Breast epithelium (tissue), 4 donors: ENCODE measurements around the gene RPL23. TPM values are rescaled to one million over a fixed set of nuclear protein-coding genes. Genes with fewer than 3 reads are reported as not detected.

Source experiments
- DNase-seq, 2 donors: peaks; one replicate each; pipeline ENCODE4 v3.0.0-alpha.2; 2019; ENCODE audit warnings: low spot score in 2 of 2
- H3K27ac ChIP-seq, 2 donors: fragments of 200-600 bp; sonication (generic) in 1 of 2; one replicate each; pipeline ENCODE4 v1.5.1; 2016 to 2019; ENCODE audit warnings: mild to moderate bottlenecking in 1 of 2
- H3K27me3 ChIP-seq, 2 donors: fragments of 200-600 bp; sonication (generic) in 1 of 2; one replicate each; pipeline versions ENCODE4 v1.5.1 to v1.6.0; 2017 to 2019; ENCODE audit warnings: control low read depth in 1 of 2, mild to moderate bottlenecking in 1 of 2
- H3K36me3 ChIP-seq: fragments of 200-600 bp; one replicate; pipeline ENCODE4 v1.5.1; 2019
- H3K4me1 ChIP-seq, 2 donors: fragments of 200-600 bp; sonication (generic); one replicate each; pipeline ENCODE4 v1.5.1; 2016 to 2019; ENCODE audit warnings: control low read depth in 1 of 2
- H3K4me3 ChIP-seq, 3 donors: fragments of 200-600 bp; sonication (generic); 1 replicate in 2 of 3; 2 replicates in 1 of 3; pipeline ENCODE4 v1.5.1; 2016 to 2019; ENCODE audit warnings: mild to moderate bottlenecking in 3 of 3, moderate library complexity in 2 of 3
- H3K9me3 ChIP-seq, 2 donors: fragments of 200-600 bp; sonication (generic) in 1 of 2; one replicate each; pipeline ENCODE4 v1.5.1; 2016 to 2019; ENCODE audit warnings: control low read depth in 1 of 2
- POLR2A ChIP-seq: fragments of 450-650 bp; IDR thresholded peaks from one replicate; pipeline ENCODE4 v1.6.1; 2016; ENCODE audit warnings: antibody characterized with exemption, mild to moderate bottlenecking, moderate library complexity
- POLR2AphosphoS5 ChIP-seq, 3 donors: sonication (generic); formaldehyde crosslinking; IDR thresholded peaks; one replicate each; pipeline ENCODE4 v1.6.1; 2017; ENCODE audit warnings: antibody characterized with exemption in 3 of 3
- intact Hi-C: fragments of 100-400 bp; cut with DNase I; formaldehyde crosslinking; loops from one replicate; pipeline ENCODE4 v1.15.1; 2023; ENCODE audit warnings: low total_unique reads
- total RNA-seq, 3 donors: library from RNA; depleted of rRNA; stranded (reverse); fragments of >200 nt; gene quantifications; one replicate each; pipeline ENCODE4 v1.1.0, GENCODE V29; 2016
- TF ChIP-seq, protein P1 (sequence below), 3 donors: fragments of 450-650 bp; IDR thresholded peaks; one replicate each; pipeline ENCODE4 v1.5.1; 2016 to 2017; ENCODE audit warnings: antibody characterized with exemption in 3 of 3, mild to moderate bottlenecking in 3 of 3, moderate library complexity in 3 of 3

RPL23 gene
- total RNA-seq, 3 donors from 2014 or later = 1,871 to 2,586 (median 2,024) TPM

GRCh38 chr17:38898291-38898679 lies 44.8 kb upstream of the RPL23 start:
- Histone ChIP-seq H3K9me3 (no peaks in the 10 kb centered on the region), H3K27me3 (no peaks in the 10 kb centered on the region), H3K4me3 (peak overlapping the region in 1 of 3 donors; percentile 20), H3K27ac (peak overlapping the region; percentile 62 to 84), H3K4me1 (peaks cover 16 to 22% of the 10 kb centered on the region in 2 donors), H3K36me3 (no peaks in the 10 kb centered on the region)
- DNase-seq = no peak
- intact Hi-C loops = no loop called here
- TF ChIP-seq POLR2AphosphoS5 (IDR thresholded peaks at IDR 0.05) = no peak
- TF ChIP-seq, protein P1, sequence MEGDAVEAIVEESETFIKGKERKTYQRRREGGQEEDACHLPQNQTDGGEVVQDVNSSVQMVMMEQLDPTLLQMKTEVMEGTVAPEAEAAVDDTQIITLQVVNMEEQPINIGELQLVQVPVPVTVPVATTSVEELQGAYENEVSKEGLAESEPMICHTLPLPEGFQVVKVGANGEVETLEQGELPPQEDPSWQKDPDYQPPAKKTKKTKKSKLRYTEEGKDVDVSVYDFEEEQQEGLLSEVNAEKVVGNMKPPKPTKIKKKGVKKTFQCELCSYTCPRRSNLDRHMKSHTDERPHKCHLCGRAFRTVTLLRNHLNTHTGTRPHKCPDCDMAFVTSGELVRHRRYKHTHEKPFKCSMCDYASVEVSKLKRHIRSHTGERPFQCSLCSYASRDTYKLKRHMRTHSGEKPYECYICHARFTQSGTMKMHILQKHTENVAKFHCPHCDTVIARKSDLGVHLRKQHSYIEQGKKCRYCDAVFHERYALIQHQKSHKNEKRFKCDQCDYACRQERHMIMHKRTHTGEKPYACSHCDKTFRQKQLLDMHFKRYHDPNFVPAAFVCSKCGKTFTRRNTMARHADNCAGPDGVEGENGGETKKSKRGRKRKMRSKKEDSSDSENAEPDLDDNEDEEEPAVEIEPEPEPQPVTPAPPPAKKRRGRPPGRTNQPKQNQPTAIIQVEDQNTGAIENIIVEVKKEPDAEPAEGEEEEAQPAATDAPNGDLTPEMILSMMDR (IDR thresholded peaks at IDR 0.05) = no peak
- no peak for TF ChIP-seq POLR2A

GRCh38 chr17:38897671-38898290 lies 44.3 kb upstream of the RPL23 start:
- Histone ChIP-seq H3K27me3 (no peaks in the 10 kb centered on the region), H3K36me3 (no peaks in the 10 kb centered on the region), H3K4me1 (peaks cover 21 to 27% of the 10 kb centered on the region in 2 donors), H3K4me3 (no peak overlapping the region), H3K9me3 (no peaks in the 10 kb centered on the region), H3K27ac (peak overlapping the region; percentile 62 to 84)
- TF ChIP-seq, protein P1 (IDR thresholded peaks at IDR 0.05) = no peak
- TF ChIP-seq POLR2A = no peak
- no peak for TF ChIP-seq POLR2AphosphoS5 (IDR thresholded peaks at IDR 0.05)
- intact Hi-C loops = no loop called here
- DNase-seq = no peak

- no peaks in the 10 kb centered on the region for H3K36me3 ChIP-seq
These were observed 43.7 kb upstream of the RPL23 start for GRCh38 chr17:38897176-38897575.

GRCh38 chr17:38896346-38896954 lies 42.9 kb upstream of the RPL23 start:
- intact Hi-C loops = no loop called here

More at GRCh38 chr17:38897176-38897575, 43.7 kb upstream of the RPL23 start:
- Histone ChIP-seq H3K27ac (peak overlapping the region; percentile 62 to 84), H3K4me3 (no peak overlapping the region), H3K27me3 (no peaks in the 10 kb centered on the region), H3K9me3 (no peaks in the 10 kb centered on the region), H3K4me1 (peaks cover 21 to 27% of the 10 kb centered on the region in 2 donors)
- intact Hi-C loops = no loop called here
- DNase-seq = no peak
- TF ChIP-seq POLR2A = no peak
- TF ChIP-seq, protein P1 (IDR thresholded peaks at IDR 0.05) = no peak
- no peak for TF ChIP-seq POLR2AphosphoS5 (IDR thresholded peaks at IDR 0.05)

More at GRCh38 chr17:38896346-38896954, 42.9 kb upstream of the RPL23 start:
- Histone ChIP-seq H3K9me3 (no peaks in the 10 kb centered on the region), H3K27ac (peak overlapping the region; percentile 62 to 84), H3K4me3 (no peak overlapping the region), H3K36me3 (no peaks in the 10 kb centered on the region), H3K27me3 (no peaks in the 10 kb centered on the region), H3K4me1 (peaks cover 21 to 27% of the 10 kb centered on the region in 2 donors)
- TF ChIP-seq POLR2A (no peak), POLR2AphosphoS5 (IDR thresholded peaks at IDR 0.05) (no peak)
- TF ChIP-seq, protein P1 (IDR thresholded peaks at IDR 0.05) = no peak
- no peak for DNase-seq
